GM21390 (cell line): ENCODE data around the gene CACNB1.
"Not testable (repeated sequence)": the region's sequence is repeated elsewhere in the genome, so short reads cannot be mapped to it uniquely, and the experiment has no call there.

ENCODE experiments used
- ATAC-seq: cut with Tn5 transposase; IDR thresholded peaks from one replicate; pipeline ENCODE4 v1.9.1; 2021; ENCODE audit not compliant: unreplicated experiment

CACNB1 gene

DNA sequence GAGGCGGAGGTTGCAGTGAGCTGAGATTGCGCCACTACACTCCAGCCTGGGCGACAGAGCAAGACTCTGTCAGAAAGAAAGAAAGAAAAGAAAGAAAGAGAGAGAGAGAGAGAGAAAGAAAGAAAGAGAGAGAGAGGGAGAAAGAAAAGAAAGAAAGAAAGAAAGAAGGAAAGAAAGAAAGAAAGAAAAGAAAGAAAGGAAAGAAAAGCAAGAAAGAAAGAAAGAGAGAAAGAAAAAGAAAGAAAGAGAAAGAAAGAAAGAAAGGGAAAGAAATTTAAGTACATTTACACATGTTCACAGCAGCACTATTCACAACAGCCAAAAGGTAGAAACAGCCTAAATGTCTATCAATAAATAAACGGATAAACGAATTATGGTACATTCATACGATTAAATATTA is 67.9 kb downstream of the CACNB1 start:
- not testable (repeated sequence) for ATAC-seq

GRCh38 chr17:39126436-39126835 is 71.0 kb downstream of the CACNB1 start:
- no peak for ATAC-seq

GRCh38 chr17:39125143-39125875 is 72.2 kb downstream of the CACNB1 start:
- no peak for ATAC-seq

DNA sequence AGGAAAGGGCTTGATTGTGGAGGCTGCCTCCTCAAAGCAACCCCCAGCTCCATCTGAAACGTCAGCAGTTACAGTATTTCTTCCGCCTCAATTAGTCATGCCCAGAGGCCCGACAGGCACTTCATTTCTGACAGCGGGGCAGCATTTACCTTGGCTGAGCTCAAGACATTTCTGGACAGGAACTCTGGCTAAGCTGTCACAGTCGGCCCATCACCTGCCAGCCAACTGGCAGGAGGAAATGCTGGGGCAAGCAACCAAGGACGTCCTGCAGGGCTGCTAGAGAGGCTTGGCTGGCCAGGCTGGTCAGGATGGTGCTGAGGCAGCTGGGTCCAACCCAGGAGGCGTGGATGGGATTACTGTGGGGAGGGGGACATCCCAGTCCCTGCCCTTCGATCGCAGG is 73.8 kb downstream of the CACNB1 start:
- no peak for ATAC-seq
